ENCODE data around the gene ADAMTS9.
A peak's percentile ranks its signal among the peaks of the same experiment; 100 is the strongest.

Gene ADAMTS9

DNA sequence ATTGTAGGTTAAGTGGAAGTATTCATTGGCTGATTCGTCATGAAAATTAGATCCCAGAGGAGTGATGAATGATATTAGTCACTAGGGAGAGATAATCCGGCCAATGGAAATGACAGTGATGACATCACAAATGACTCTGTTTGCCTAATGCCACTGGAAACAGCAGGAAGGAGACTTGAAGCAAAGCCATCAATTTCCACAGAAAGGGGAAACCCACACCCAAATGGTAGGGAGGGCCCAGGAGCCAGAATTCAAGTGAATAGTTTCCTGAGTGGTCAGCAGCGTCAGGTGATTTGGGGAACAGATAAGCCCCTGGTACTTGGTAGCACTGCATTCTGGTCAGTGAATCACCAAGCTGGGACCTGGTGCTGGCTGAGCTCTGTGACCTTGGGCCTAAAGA lies 3.3 kb upstream of the ADAMTS9 start:
- H3K27ac ChIP-seq: no peak overlapping the region
- no peak overlapping the region for H3K4me3 ChIP-seq (ENCODE audit: low read depth, low read length)
- H3K36me3 ChIP-seq: no peaks in the 10 kb centered on the region
- TF ChIP-seq, protein P1, sequence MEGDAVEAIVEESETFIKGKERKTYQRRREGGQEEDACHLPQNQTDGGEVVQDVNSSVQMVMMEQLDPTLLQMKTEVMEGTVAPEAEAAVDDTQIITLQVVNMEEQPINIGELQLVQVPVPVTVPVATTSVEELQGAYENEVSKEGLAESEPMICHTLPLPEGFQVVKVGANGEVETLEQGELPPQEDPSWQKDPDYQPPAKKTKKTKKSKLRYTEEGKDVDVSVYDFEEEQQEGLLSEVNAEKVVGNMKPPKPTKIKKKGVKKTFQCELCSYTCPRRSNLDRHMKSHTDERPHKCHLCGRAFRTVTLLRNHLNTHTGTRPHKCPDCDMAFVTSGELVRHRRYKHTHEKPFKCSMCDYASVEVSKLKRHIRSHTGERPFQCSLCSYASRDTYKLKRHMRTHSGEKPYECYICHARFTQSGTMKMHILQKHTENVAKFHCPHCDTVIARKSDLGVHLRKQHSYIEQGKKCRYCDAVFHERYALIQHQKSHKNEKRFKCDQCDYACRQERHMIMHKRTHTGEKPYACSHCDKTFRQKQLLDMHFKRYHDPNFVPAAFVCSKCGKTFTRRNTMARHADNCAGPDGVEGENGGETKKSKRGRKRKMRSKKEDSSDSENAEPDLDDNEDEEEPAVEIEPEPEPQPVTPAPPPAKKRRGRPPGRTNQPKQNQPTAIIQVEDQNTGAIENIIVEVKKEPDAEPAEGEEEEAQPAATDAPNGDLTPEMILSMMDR (IDR thresholded peaks at IDR 0.05; ENCODE audit: low read depth, low read length): no peak
- no peaks in the 10 kb centered on the region for H3K9me3 ChIP-seq (ENCODE audit: severe bottlenecking)
- H3K27me3 ChIP-seq (ENCODE audit: insufficient read depth, low read depth, severe bottlenecking): peaks cover 24% of the 10 kb centered on the region
- no peak for DNase-seq

DNA sequence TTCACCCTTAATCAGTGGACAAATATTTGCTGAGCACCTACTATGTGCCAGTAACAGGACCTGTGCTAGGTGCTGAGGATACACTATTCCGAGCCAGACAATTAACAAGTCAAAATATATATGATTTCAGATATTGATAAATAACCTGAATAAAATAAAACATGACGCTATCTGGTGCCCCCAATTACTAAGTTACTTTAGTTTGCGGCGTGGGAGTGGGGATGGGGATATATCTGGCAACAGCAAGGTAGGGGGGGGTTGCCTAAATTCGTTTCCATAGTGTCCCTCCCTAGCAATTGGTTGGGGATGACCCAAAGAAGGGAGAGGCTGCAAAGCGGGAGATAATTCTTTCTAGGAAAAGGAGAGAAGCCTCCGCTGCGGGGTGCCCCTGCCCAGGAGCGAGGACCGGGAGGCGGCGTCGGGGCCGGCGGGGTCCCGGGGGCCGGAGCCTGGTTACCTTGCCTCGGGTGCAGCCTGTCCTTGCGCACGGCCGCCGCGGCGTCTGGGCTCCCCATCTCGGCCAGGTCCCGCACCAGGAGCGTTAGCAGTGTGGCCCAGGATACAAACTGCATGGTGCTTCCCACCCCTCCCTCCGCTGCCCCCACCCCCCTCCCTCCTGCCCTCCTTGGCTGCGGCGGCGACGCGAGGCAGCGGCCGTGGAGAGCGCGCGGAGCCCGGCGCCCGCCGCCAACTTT lies 567 bp downstream of the ADAMTS9 start:
- Histone ChIP-seq H3K9me3 (ENCODE audit: severe bottlenecking) (no peaks in the 10 kb centered on the region), H3K27me3 (ENCODE audit: insufficient read depth, low read depth, severe bottlenecking) (peaks cover 61% of the 10 kb centered on the region), H3K27ac (no peak overlapping the region), H3K4me3 (ENCODE audit: low read depth, low read length) (peak overlapping the region; percentile 49), H3K36me3 (no peaks in the 10 kb centered on the region)
- TF ChIP-seq, protein P1 (IDR thresholded peaks at IDR 0.05; ENCODE audit: low read depth, low read length): no peak
- DNase-seq: peak; percentile 8

DNA sequence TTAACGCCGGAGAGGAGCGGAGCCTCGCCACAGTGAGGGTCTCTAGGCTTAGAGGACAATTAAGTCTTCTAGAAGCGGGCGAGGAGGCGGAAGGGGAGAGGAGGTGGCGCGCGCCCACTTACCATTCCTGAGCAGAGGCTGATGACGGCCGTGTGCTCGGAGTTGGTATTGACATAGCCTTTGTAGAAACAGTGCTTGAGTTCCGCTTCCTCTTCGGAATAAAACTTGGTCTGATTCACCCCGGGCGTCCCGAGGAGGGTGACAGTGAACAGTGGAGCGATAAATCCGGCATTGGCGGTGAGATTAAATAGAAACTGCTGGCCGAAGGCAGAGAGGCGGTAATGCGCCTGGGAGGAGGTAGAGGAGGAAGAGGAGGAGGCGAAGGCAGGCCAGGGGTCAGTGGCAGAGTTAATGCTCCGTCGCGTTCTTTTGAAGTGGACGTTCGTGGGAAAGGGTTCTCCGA lies 1.3 kb downstream of the ADAMTS9 start:
- no peaks in the 10 kb centered on the region for H3K36me3 ChIP-seq
- H3K27ac ChIP-seq: no peak overlapping the region
- peaks cover 61% of the 10 kb centered on the region for H3K27me3 ChIP-seq (ENCODE audit: insufficient read depth, low read depth, severe bottlenecking)
- DNase-seq: peak; percentile 37
- H3K4me3 ChIP-seq (ENCODE audit: low read depth, low read length): peak overlapping the region; percentile 46
- no peaks in the 10 kb centered on the region for H3K9me3 ChIP-seq (ENCODE audit: severe bottlenecking)
- TF ChIP-seq, protein P1 (IDR thresholded peaks at IDR 0.05; ENCODE audit: low read depth, low read length): no peak

DNA sequence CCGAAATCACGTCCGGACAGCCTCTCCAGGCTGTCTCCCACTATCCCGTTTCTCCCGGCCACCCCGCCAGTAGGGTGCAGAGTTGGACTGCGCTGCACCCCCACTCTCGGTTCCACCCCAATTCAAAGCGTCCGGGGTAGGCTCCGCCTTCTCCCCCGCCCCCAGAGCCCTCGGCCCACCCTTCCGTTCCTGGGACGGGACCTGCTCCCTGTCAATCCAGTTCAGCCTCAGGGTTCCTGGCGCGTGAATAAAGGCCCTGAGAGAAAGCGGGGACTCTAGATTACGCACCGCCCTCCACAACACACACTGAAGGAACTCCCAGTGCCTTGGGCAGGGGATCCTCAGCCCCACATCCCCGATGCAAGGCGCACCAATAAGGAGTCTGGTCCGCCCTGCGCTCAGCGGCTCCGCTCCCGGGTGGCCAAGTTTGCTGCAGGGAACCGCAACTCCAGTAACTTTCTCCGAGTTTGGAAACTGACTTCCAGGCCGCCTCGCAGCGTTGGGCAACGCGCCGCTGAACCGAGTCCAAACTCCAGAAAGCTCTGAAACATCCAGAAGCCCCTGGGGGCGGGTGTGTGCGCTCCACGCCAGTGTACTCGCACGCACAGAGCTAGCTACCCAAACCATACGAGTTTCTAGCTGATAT lies 1.9 kb downstream of the ADAMTS9 start:
- TF ChIP-seq, protein P1 (IDR thresholded peaks at IDR 0.05; ENCODE audit: low read depth, low read length): peak; percentile 37
- peak; percentile 75 for DNase-seq
- peaks cover 61% of the 10 kb centered on the region for H3K27me3 ChIP-seq (ENCODE audit: insufficient read depth, low read depth, severe bottlenecking)
- no peak overlapping the region for H3K27ac ChIP-seq
- no peaks in the 10 kb centered on the region for H3K36me3 ChIP-seq
- no peaks in the 10 kb centered on the region for H3K9me3 ChIP-seq (ENCODE audit: severe bottlenecking)
- peak overlapping the region; percentile 46 for H3K4me3 ChIP-seq (ENCODE audit: low read depth, low read length)

DNA sequence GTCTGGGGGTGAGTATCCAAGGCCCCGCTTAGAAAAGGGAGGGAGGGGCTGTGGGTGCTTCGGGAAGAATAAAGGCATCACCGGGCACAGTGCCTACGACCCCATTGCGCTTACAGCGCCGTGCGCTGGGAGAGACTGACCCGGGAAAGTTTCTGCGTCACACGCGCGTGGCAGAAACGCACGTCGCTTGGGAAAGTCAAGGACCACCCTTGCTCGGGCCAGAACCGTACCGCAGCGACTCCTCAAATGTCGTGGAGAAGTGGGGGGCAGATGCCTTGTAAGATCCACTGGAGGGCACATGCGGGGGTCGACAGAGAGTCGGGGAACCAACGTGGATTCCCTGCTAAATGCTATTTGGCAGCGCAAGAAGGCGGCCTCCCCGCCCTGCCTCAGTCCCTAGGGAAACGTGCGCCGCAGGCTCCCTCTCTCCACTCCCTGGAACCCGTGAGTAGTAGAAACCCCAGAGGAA lies 2.4 kb downstream of the ADAMTS9 start:
- Histone ChIP-seq H3K4me3 (ENCODE audit: low read depth, low read length) (peak overlapping the region; percentile 46), H3K9me3 (ENCODE audit: severe bottlenecking) (no peaks in the 10 kb centered on the region), H3K27me3 (ENCODE audit: insufficient read depth, low read depth, severe bottlenecking) (peaks cover 61% of the 10 kb centered on the region), H3K27ac (no peak overlapping the region), H3K36me3 (no peaks in the 10 kb centered on the region)
- TF ChIP-seq, protein P1 (IDR thresholded peaks at IDR 0.05; ENCODE audit: low read depth, low read length): no peak
- DNase-seq: no peak
